ENCODE data around the gene HOXA11. TPM values are rescaled to one million over a fixed set of nuclear protein-coding genes. Genes with fewer than 3 reads are reported as not detected.

The HOXA11 gene
- total RNA-seq, 1 experiment from 2014 or later, result 0.84 TPM

DNA sequence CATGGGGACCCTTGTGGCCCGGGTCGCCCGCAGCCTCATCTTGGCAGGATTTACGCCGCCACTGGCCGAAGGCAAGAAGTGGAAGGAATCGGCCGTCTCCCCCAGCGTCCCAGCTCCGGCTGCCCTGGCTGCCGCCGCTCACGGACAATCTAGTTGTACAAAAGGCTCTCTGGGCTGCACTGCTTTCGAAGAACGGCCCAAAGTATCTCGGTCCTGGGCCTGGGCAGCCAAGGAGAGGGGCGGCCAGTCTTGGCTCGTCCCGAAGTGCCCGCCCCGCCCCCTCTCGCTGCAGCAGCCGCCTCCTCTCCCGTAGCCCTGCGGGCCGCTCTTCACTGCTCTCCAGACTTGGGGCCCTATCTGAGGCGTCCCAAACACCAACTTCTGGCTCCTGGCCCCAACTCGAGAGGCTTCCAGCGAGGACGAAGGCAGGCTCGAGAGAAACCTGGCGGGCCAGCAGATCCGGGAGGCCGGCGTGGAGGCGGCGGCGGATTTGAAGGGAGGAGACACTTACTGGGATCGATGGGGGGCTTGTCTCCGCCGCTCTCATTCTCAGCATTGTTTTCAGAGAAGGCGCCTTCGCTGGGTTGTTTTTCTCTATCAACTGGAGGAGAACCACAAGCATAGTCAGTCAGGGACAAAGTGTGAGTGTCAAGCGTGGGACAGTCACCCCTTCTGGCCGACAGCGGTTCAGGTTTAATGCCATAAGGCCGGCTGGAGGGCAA is 20.5 kb downstream of the HOXA11 start:
- H3K36me3 Mint-ChIP-seq (ENCODE audit: insufficient read depth, unreplicated experiment), result peaks cover 13% of the 10 kb centered on the region
- peak overlapping the region; percentile 72 for H3K27ac Mint-ChIP-seq (ENCODE audit: low read depth, unreplicated experiment)
- H3K27me3 Mint-ChIP-seq (ENCODE audit: insufficient read depth, unreplicated experiment), result no peaks in the 10 kb centered on the region
- POLR2A ChIA-PET, result interaction anchor here (0.6 to 5.1 kb wide), 12 partner anchors 7 to 590 kb away, joined by 3 to 65 read pairs (median 12); partner anchors contain the start of genes HOXA5, HOXA6 and TAX1BP1
- intact Hi-C loops (cut with micrococcal nuclease), result no loop called here
- H3K9me3 Mint-ChIP-seq (ENCODE audit: unreplicated experiment), result no peaks in the 10 kb centered on the region
- H3K4me3 Mint-ChIP-seq (ENCODE audit: unreplicated experiment), result peak overlapping the region; percentile 84
- CTCF ChIA-PET, result interaction anchor here (0.7 kb wide), 2 partner anchors 64 to 310 kb away, joined by 3 read pairs; no protein-coding TSS in a partner anchor
- BruUV-seq (replicated peaks), result no TSS peak
- peak; percentile 61 for DNase-seq (ENCODE audit: unreplicated experiment)
- TF ChIP-seq, protein P1, sequence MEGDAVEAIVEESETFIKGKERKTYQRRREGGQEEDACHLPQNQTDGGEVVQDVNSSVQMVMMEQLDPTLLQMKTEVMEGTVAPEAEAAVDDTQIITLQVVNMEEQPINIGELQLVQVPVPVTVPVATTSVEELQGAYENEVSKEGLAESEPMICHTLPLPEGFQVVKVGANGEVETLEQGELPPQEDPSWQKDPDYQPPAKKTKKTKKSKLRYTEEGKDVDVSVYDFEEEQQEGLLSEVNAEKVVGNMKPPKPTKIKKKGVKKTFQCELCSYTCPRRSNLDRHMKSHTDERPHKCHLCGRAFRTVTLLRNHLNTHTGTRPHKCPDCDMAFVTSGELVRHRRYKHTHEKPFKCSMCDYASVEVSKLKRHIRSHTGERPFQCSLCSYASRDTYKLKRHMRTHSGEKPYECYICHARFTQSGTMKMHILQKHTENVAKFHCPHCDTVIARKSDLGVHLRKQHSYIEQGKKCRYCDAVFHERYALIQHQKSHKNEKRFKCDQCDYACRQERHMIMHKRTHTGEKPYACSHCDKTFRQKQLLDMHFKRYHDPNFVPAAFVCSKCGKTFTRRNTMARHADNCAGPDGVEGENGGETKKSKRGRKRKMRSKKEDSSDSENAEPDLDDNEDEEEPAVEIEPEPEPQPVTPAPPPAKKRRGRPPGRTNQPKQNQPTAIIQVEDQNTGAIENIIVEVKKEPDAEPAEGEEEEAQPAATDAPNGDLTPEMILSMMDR (IDR thresholded peaks at IDR 0.05; ENCODE audit: unreplicated experiment), result no peak
- peaks cover 13% of the 10 kb centered on the region for H3K4me1 Mint-ChIP-seq (ENCODE audit: insufficient read depth, unreplicated experiment)

GRCh38 chr7:27164045-27164366 is 21.0 kb downstream of the HOXA11 start:
- Mint-ChIP-seq H3K27me3 (ENCODE audit: insufficient read depth, unreplicated experiment) (no peaks in the 10 kb centered on the region), H3K27ac (ENCODE audit: low read depth, unreplicated experiment) (peak overlapping the region; percentile 72)
- POLR2A ChIA-PET, result interaction anchor here (0.6 to 5.1 kb wide), 11 partner anchors 8 to 590 kb away, joined by 3 to 65 read pairs (median 18); partner anchors contain the start of genes HOXA5, HOXA6 and TAX1BP1

DNA sequence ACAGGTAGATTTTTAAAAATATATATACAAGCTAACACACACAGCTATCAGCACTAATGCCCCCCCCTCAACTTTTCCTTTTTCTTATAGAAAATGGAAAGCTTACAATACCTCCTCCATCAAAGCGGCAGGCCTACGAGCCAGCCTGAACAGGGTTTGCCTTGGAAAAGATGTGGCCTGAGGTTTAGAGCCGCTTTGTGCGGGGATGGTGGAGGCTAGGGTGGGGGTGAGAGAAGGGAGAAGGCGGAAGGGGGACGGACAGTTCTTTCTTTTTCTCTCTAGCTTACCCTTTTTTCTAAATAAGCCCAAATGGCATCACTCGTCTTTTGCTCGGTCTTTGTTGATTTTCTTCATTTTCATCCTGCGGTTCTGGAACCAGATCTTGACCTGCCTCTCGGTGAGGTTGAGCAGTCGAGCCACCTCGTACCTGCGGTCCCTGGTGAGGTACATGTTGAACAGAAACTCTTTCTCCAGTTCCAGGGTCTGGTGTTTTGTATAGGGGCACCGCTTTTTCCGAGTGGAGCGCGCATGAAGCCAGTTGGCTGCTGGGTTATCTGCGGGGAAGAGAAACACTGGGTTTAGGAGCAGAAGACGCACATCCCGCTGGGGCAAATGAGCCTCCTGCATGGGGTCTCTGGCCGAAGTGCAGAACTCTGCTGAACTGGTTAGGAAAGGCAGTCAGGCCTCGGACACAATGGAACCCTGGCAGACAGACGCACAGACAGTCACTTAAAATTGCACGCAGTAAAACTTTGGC is 21.6 kb downstream of the HOXA11 start:
- H3K4me3 Mint-ChIP-seq (ENCODE audit: unreplicated experiment), result peak overlapping the region; percentile 84
- DNase-seq (ENCODE audit: unreplicated experiment), result peak; percentile 38
- no peaks in the 10 kb centered on the region for H3K9me3 Mint-ChIP-seq (ENCODE audit: unreplicated experiment)
- TF ChIP-seq, protein P1 (IDR thresholded peaks at IDR 0.05; ENCODE audit: unreplicated experiment), result no peak
- H3K4me1 Mint-ChIP-seq (ENCODE audit: insufficient read depth, unreplicated experiment), result peaks cover 7% of the 10 kb centered on the region
- peaks cover 15% of the 10 kb centered on the region for H3K36me3 Mint-ChIP-seq (ENCODE audit: insufficient read depth, unreplicated experiment)
- intact Hi-C loops (cut with micrococcal nuclease), result no loop called here
- BruUV-seq (replicated peaks), result TSS peak; percentile 54
- CTCF ChIA-PET, result interaction anchor here (0.7 to 3.5 kb wide), 12 partner anchors 8 to 1116 kb away, joined by 3 to 57 read pairs (median 4); partner anchors contain the start of genes HOXA3, HOXA5 and HOXA6
- H3K27me3 Mint-ChIP-seq (ENCODE audit: insufficient read depth, unreplicated experiment), result no peaks in the 10 kb centered on the region
- POLR2A ChIA-PET, result interaction anchor here (0.6 to 5.1 kb wide), 17 partner anchors 8 to 962 kb away, joined by 3 to 65 read pairs (median 7); partner anchors contain the start of genes CBX3, HOXA4, HOXA5 and HOXA6
- H3K27ac Mint-ChIP-seq (ENCODE audit: low read depth, unreplicated experiment), result peak overlapping the region; percentile 72

More at GRCh38 chr7:27164045-27164366, 21.0 kb downstream of the HOXA11 start:
- TF ChIP-seq, protein P1 (IDR thresholded peaks at IDR 0.05; ENCODE audit: unreplicated experiment), result no peak
- Mint-ChIP-seq H3K4me1 (ENCODE audit: insufficient read depth, unreplicated experiment) (peaks cover 12% of the 10 kb centered on the region), H3K4me3 (ENCODE audit: unreplicated experiment) (peak overlapping the region; percentile 84), H3K9me3 (ENCODE audit: unreplicated experiment) (no peaks in the 10 kb centered on the region), H3K36me3 (ENCODE audit: insufficient read depth, unreplicated experiment) (peaks cover 15% of the 10 kb centered on the region)
- CTCF ChIA-PET, result interaction anchor here (0.7 kb wide), 2 partner anchors 64 to 309 kb away, joined by 3 read pairs; no protein-coding TSS in a partner anchor
- no peak for DNase-seq (ENCODE audit: unreplicated experiment)
- no TSS peak for BruUV-seq (replicated peaks)
- intact Hi-C loops (cut with micrococcal nuclease), result no loop called here
